Measurements from ENCODE around the gene NATD1.

NATD1 gene

GRCh38 chr17:21292867-21293830 lies 39.9 kb upstream of the NATD1 start:
- Histone ChIP-seq H3K4me1 (peaks cover 71 to 100% (median 99%) of the 10 kb centered on the region in 10 experiments), H4K20me1 (peaks cover 94 to 100% (median 100%) of the 10 kb centered on the region in 11 experiments), H3K36me3 (peaks cover 24 to 77% (median 45%) of the 10 kb centered on the region in 11 experiments; a peak in 20 of 22 replicates), H3K4me3 (no peak overlapping the region), H3K4me2 (peak overlapping the region in 9 of 11 experiments; percentile 2 to 69 (median 41); a peak in 13 of 22 replicates), H3K27ac (peak overlapping the region in 4 of 11 experiments; percentile 7 to 97 (median 30); a peak in 4 of 22 replicates), H3K9ac (peak overlapping the region in 7 of 11 experiments; percentile 4 to 66 (median 21); a peak in 5 of 22 replicates), H3K9me3 (replicated peaks in 1 of 11) (no peaks in the 10 kb centered on the region), H3K27me3 (no peaks in the 10 kb centered on the region)
- TF ChIP-seq Cebpa-rat (IDR thresholded peaks at IDR 0.05) = no peak

- H3K9ac ChIP-seq = peak overlapping the region in 5 of 11 experiments; percentile 1 to 8 (median 3); a peak in 3 of 22 replicates
- peaks cover 77 to 97% (median 96%) of the 10 kb centered on the region in 10 experiments for H3K4me1 ChIP-seq
- peak overlapping the region in 7 of 11 experiments; percentile 1 to 31 (median 7); a peak in 11 of 22 replicates for H3K4me2 ChIP-seq
- H4K20me1 ChIP-seq = peaks cover 86 to 97% (median 94%) of the 10 kb centered on the region in 11 experiments
- H3K9me3 ChIP-seq (replicated peaks in 1 of 11) = no peaks in the 10 kb centered on the region
- no peak overlapping the region for H3K4me3 ChIP-seq
- no peak for TF ChIP-seq Cebpa-rat (IDR thresholded peaks at IDR 0.05)
- H3K27me3 ChIP-seq = no peaks in the 10 kb centered on the region
- peaks cover 21 to 65% (median 38%) of the 10 kb centered on the region in 11 experiments; a peak in 20 of 22 replicates for H3K36me3 ChIP-seq
- H3K27ac ChIP-seq = peak overlapping the region in 5 of 11 experiments; percentile 9 to 97 (median 38); a peak in 8 of 22 replicates
These were observed 38.7 kb upstream of the NATD1 start for GRCh38 chr17:21291862-21292261.

GRCh38 chr17:21291357-21291756 lies 38.1 kb upstream of the NATD1 start:
- no peaks in the 10 kb centered on the region for H3K9me3 ChIP-seq (replicated peaks in 1 of 11)
- peaks cover 75 to 97% (median 95%) of the 10 kb centered on the region in 10 experiments for H3K4me1 ChIP-seq
- H3K27ac ChIP-seq = peak overlapping the region in 3 of 11 experiments; percentile 38 to 97 (median 47); a peak in 4 of 22 replicates
- H3K9ac ChIP-seq = peak overlapping the region in 4 of 11 experiments; percentile 1 to 8 (median 3); a peak in 2 of 22 replicates
- H3K27me3 ChIP-seq = no peaks in the 10 kb centered on the region
- H4K20me1 ChIP-seq = peaks cover 84 to 97% (median 94%) of the 10 kb centered on the region in 11 experiments
- peaks cover 21 to 60% (median 38%) of the 10 kb centered on the region in 11 experiments; a peak in 20 of 22 replicates for H3K36me3 ChIP-seq
- no peak for TF ChIP-seq Cebpa-rat (IDR thresholded peaks at IDR 0.05)
- H3K4me2 ChIP-seq = peak overlapping the region in 6 of 11 experiments; percentile 1 to 31 (median 10); a peak in 10 of 22 replicates
- H3K4me3 ChIP-seq = no peak overlapping the region

DNA sequence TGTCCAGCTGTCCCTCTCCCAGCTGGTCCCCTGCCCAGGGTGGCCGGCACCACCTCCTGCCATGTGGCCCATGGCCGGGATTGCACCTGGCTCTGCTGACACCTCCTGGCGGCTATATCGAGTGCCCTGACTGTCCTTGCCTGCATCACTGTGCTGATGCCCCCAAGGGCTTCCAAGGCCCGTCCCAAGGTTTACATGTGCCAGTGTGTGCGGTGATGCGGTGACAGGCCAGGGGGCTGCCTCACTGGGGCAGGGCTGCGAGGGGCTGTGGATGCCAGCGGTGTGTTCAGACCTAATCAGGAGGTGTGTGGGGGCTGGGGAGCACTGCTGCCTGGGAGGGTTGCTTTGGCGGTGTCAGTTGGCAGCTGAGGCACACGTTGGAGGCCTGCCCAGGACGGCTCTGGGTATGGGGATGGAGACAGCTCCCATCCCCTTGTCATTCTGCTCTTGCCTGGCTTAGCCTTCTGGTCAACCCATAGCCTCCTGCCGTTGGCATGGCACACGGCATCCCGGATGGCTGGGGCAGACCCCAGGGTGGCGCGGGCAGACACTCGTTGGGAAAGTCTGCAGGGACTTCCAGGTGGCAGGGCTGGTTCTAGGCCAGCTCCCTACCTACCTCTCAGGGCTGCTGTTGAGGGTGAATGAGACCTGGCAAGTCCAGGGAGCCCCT lies 36.8 kb upstream of the NATD1 start:
- H3K9me3 ChIP-seq (replicated peaks in 1 of 11) = no peaks in the 10 kb centered on the region
- H3K4me3 ChIP-seq = peak overlapping the region in 7 of 10 experiments; percentile 1 to 99 (median 93); a peak in 10 of 20 replicates
- TF ChIP-seq Cebpa-rat (IDR thresholded peaks at IDR 0.05) = no peak
- peak overlapping the region; percentile 84 to 99 (median 95); a peak in 21 of 22 replicates for H3K27ac ChIP-seq
- peaks cover 65 to 85% (median 82%) of the 10 kb centered on the region in 10 experiments for H3K4me1 ChIP-seq
- H3K36me3 ChIP-seq = peaks cover 21 to 54% (median 36%) of the 10 kb centered on the region in 11 experiments; a peak in 20 of 22 replicates
- H4K20me1 ChIP-seq = peaks cover 83 to 97% (median 94%) of the 10 kb centered on the region in 11 experiments
- peak overlapping the region; percentile 79 to 95 (median 86) for H3K9ac ChIP-seq
- peak overlapping the region; percentile 95 to 100 (median 100) for H3K4me2 ChIP-seq
- H3K27me3 ChIP-seq = no peaks in the 10 kb centered on the region

- H3K4me2 ChIP-seq = peak overlapping the region; percentile 95 to 100 (median 100)
- H3K9ac ChIP-seq = peak overlapping the region; percentile 79 to 95 (median 86)
- H3K4me1 ChIP-seq = peaks cover 58 to 78% (median 75%) of the 10 kb centered on the region in 10 experiments
- H4K20me1 ChIP-seq = peaks cover 76 to 96% (median 92%) of the 10 kb centered on the region in 11 experiments
- peak overlapping the region; percentile 84 to 99 (median 95) for H3K27ac ChIP-seq
- peak overlapping the region; percentile 84 to 99 (median 92); a peak in 17 of 20 replicates for H3K4me3 ChIP-seq
- TF ChIP-seq Cebpa-rat (IDR thresholded peaks at IDR 0.05) = no peak
- no peaks in the 10 kb centered on the region for H3K9me3 ChIP-seq (replicated peaks in 1 of 11)
- H3K27me3 ChIP-seq = no peaks in the 10 kb centered on the region
- peaks cover 21 to 48% (median 31%) of the 10 kb centered on the region in 11 experiments; a peak in 20 of 22 replicates for H3K36me3 ChIP-seq
These were observed 36.1 kb upstream of the NATD1 start for GRCh38 chr17:21289175-21289901.

- no peaks in the 10 kb centered on the region for H3K9me3 ChIP-seq (replicated peaks in 1 of 11)
- H3K9ac ChIP-seq = peak overlapping the region; percentile 79 to 95 (median 86)
- peak overlapping the region; percentile 95 to 100 (median 100) for H3K4me2 ChIP-seq
- H3K4me1 ChIP-seq = peaks cover 55 to 76% (median 73%) of the 10 kb centered on the region in 10 experiments
- H3K4me3 ChIP-seq = peak overlapping the region; percentile 84 to 99 (median 92)
- H3K27ac ChIP-seq = peak overlapping the region; percentile 84 to 99 (median 95)
- H4K20me1 ChIP-seq = peaks cover 68 to 94% (median 85%) of the 10 kb centered on the region in 11 experiments
- peaks cover 16 to 40% (median 27%) of the 10 kb centered on the region in 11 experiments; a peak in 20 of 22 replicates for H3K36me3 ChIP-seq
- peak in 1 of 11 experiments; percentile 8; a peak in 1 of 22 replicates for TF ChIP-seq Cebpa-rat (IDR thresholded peaks at IDR 0.05)
- peaks cover 3 to 5% (median 4%) of the 10 kb centered on the region in 11 experiments; a peak in 20 of 22 replicates for H3K27me3 ChIP-seq
These were observed 35.4 kb upstream of the NATD1 start for GRCh38 chr17:21288571-21289017.

DNA sequence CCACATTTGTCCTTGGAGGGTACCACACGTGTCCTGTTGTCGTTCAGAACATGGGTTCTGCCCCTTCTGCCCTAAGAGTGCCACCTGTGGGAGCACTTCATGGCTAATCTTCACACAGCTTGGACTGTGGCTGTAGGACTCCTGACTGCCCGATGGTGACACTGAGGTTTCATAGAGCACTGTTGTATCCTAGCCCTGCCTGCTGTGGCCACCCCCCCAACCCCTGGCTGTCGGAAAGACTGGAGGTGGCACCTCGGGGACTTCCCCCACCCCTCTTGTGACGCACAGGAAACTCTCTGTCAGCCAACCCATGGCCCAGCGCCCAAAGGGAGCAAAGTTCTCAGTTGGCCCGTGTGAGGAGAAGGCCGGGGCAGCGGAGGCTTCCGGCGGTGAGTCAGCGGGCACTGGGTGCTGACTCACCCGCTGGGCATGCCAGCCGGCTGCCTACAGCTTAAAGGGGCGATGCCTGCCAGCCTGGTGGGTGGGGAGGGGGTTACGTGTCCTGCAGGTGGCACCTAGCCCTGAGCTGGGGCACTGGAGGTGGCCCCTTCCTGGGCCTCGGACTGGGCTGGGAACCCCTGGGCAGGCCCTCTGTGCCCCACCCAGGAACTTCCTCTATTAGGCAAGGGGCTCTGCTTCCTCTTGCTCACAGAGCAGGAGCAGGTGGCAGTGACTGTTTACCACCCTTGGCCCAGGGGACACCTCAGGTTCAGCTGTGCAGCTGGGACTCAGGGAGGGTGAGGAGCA lies 34.7 kb upstream of the NATD1 start:
- Histone ChIP-seq H3K36me3 (peaks cover 10 to 33% (median 20%) of the 10 kb centered on the region in 11 experiments; a peak in 20 of 22 replicates), H3K27me3 (peaks cover 9 to 12% (median 11%) of the 10 kb centered on the region in 11 experiments; a peak in 20 of 22 replicates), H3K9me3 (replicated peaks in 1 of 11) (no peaks in the 10 kb centered on the region), H3K4me1 (peaks cover 52 to 76% (median 71%) of the 10 kb centered on the region in 10 experiments), H3K27ac (peak overlapping the region; percentile 84 to 99 (median 95)), H3K4me3 (peak overlapping the region; percentile 84 to 99 (median 92)), H3K9ac (peak overlapping the region; percentile 79 to 95 (median 86)), H3K4me2 (peak overlapping the region; percentile 95 to 100 (median 100)), H4K20me1 (peaks cover 61 to 91% (median 78%) of the 10 kb centered on the region in 11 experiments)
- TF ChIP-seq Cebpa-rat (IDR thresholded peaks at IDR 0.05) = peak in 8 of 11 experiments; percentile 61 to 92 (median 82); a peak in 14 of 22 replicates

Data from BLaER1 treated with 17β-estradiol and CSF1 and Interleukin-3, amounts not matched to agents 10 nM and 100 nM (cell line).